GM12878 (cell line): ENCODE data around the gene ZNF396. TPM values are rescaled to one million over a fixed set of nuclear protein-coding genes. Genes with fewer than 3 reads are reported as not detected.

Source experiments
- BMI1 ChIP-seq: fragments of 450-650 bp; IDR thresholded peaks from 2 replicates; pipeline ENCODE4 v1.6.1; 2016; ENCODE audit warnings: mild to moderate bottlenecking, moderate library complexity, borderline replicate concordance
- CBFB ChIP-seq: IDR thresholded peaks from 2 replicates; pipeline ENCODE4 v1.6.1; 2016; ENCODE audit warnings: antibody characterized with exemption, low read depth
- CHD1 ChIP-seq: IDR thresholded peaks from 2 replicates; pipeline ENCODE4 v1.6.1; 2012; ENCODE audit warnings: low read depth, low read length, improper control_type of control experiment
- CREM ChIP-seq: IDR thresholded peaks from 2 replicates; pipeline ENCODE4 v1.6.1; 2014; ENCODE audit warnings: antibody characterized with exemption, low read depth
- EZH2 ChIP-seq: IDR thresholded peaks from 2 replicates; pipeline ENCODE4 v1.6.1; 2012; ENCODE audit warnings: low read depth, mild to moderate bottlenecking, control low read depth, inconsistent platforms, low read length, borderline replicate concordance; ENCODE audit not compliant: control insufficient read depth
- FOS ChIP-seq: IDR thresholded peaks from 3 replicates; pipeline ENCODE4 v1.6.1; 2011; ENCODE audit warnings: borderline replicate concordance; ENCODE audit not compliant: insufficient read length; ENCODE audit errors: extremely low read depth
- FOXK2 ChIP-seq: fragments of 450-650 bp; IDR thresholded peaks from 2 replicates; pipeline ENCODE4 v1.6.1; 2017; ENCODE audit warnings: mild to moderate bottlenecking, moderate library complexity
- GATAD2B ChIP-seq: fragments of 450-650 bp; conservative IDR thresholded peaks from 2 replicates; pipeline ENCODE4 v1.6.1; 2017; ENCODE audit warnings: low read depth, mild to moderate bottlenecking, moderate library complexity
- RAD51 ChIP-seq: fragments of 450-650 bp; IDR thresholded peaks from 2 replicates; pipeline ENCODE4 v1.6.1; 2016; ENCODE audit warnings: moderate library complexity, mild to moderate bottlenecking, inconsistent platforms
- SIN3A ChIP-seq: IDR thresholded peaks from 2 replicates; pipeline ENCODE4 v1.6.1; 2012; ENCODE audit warnings: low read depth, low read length, improper control_type of control experiment
- SIX5 ChIP-seq: IDR thresholded peaks from 2 replicates; pipeline ENCODE4 v1.6.1; 2011; ENCODE audit warnings: mild to moderate bottlenecking, low read depth, low read length, moderate library complexity; ENCODE audit not compliant: severe bottlenecking
- SMC3 ChIP-seq: IDR thresholded peaks from 2 replicates; pipeline ENCODE4 v1.6.1; 2011; ENCODE audit warnings: low read length, improper control_type of control experiment, borderline replicate concordance
- SRF ChIP-seq, 2 experiments: IDR thresholded peaks; 2 replicates each; pipeline ENCODE4 v1.6.1; 2011; ENCODE audit warnings: low read depth in 2 of 2, low read length in 2 of 2, mild to moderate bottlenecking in 1 of 2, moderate library complexity in 1 of 2
- TAF1 ChIP-seq: IDR thresholded peaks from 2 replicates; pipeline ENCODE4 v1.6.1; 2011; ENCODE audit warnings: mild to moderate bottlenecking, low read depth, low read length, borderline replicate concordance
- TCF12 ChIP-seq: IDR thresholded peaks from 2 replicates; pipeline ENCODE4 v1.6.1; 2011; ENCODE audit warnings: low read depth, mild to moderate bottlenecking, low read length
- TCF3 ChIP-seq: IDR thresholded peaks from 2 replicates; pipeline ENCODE4 v1.6.1; 2012; ENCODE audit warnings: low read depth, mild to moderate bottlenecking, low read length, borderline replicate concordance; ENCODE audit not compliant: insufficient read depth
- TCF7 ChIP-seq: IDR thresholded peaks from 2 replicates; pipeline ENCODE4 v1.6.1; 2014; ENCODE audit warnings: antibody characterized with exemption, borderline replicate concordance
- WRNIP1 ChIP-seq: IDR thresholded peaks from 2 replicates; pipeline ENCODE4 v1.6.1; 2011; ENCODE audit warnings: low read depth, low read length, improper control_type of control experiment, borderline replicate concordance
- YY1 ChIP-seq: IDR thresholded peaks from 2 replicates; pipeline ENCODE4 v1.6.1; 2011; ENCODE audit warnings: low read depth, mild to moderate bottlenecking, low read length
- ZNF24 ChIP-seq: fragments of 450-650 bp; IDR thresholded peaks from 2 replicates; pipeline ENCODE4 v1.6.1; 2017; ENCODE audit warnings: antibody characterized with exemption, mild to moderate bottlenecking
- ZNF384 ChIP-seq: IDR thresholded peaks from 2 replicates; pipeline ENCODE4 v1.6.1; 2012; ENCODE audit warnings: low read depth, mild to moderate bottlenecking, low read length, improper control_type of control experiment, borderline replicate concordance
- ZNF622 ChIP-seq: fragments of 450-650 bp; IDR thresholded peaks from 2 replicates; pipeline ENCODE4 v1.6.1; 2017; ENCODE audit warnings: mild to moderate bottlenecking, inconsistent platforms
- polyA plus RNA-seq, 11 experiments: library from polyadenylated mRNA; depleted of rRNA in 4 of 11; unstranded in 6 of 11; stranded (reverse) in 5 of 11; fragments of >200 nt; fragmentation: Nextera tagmentation in 4 of 11; fragmentation: Illumina TruSeq in 1 of 11; extraction: Ambion mirVana in 4 of 11; extraction: Trizol in 1 of 11; gene quantifications; 1 replicate in 1 of 11; 2 replicates in 10 of 11; pipeline versions ENCODE4 v1.2.1 to v1.2.3, GENCODE V29; 2011 to 2016; ENCODE audit warnings: inconsistent platforms in 2 of 11, missing spikeins in 2 of 11, low read depth in 1 of 11
- total RNA-seq, 4 experiments: library from RNA; depleted of rRNA in 3 of 4; stranded (reverse); fragments of >200 nt in 3 of 4; fragmentation: Illumina TruSeq in 1 of 4; extraction: Trizol in 1 of 4; gene quantifications; 2 replicates each; pipeline versions ENCODE4 v1.2.1 to v1.2.3, GENCODE V29; 2013 to 2021
- TF ChIP-seq, protein P1 (sequence below): IDR thresholded peaks from 2 replicates; pipeline ENCODE4 v1.6.1; 2011; ENCODE audit warnings: low read depth, low read length, improper control_type of control experiment, borderline replicate concordance
- TF ChIP-seq, protein P2 (sequence below): fragments of 450-650 bp; IDR thresholded peaks from 2 replicates; pipeline ENCODE4 v1.6.1; 2018; ENCODE audit warnings: borderline replicate concordance, mild to moderate bottlenecking; ENCODE audit not compliant: partially characterized antibody
- TF ChIP-seq, protein P3 (sequence below): IDR thresholded peaks from 2 replicates; pipeline ENCODE4 v1.6.1; 2011; ENCODE audit warnings: low read depth, mild to moderate bottlenecking, low read length, moderate library complexity, borderline replicate concordance; ENCODE audit errors: extremely low read depth
- TF ChIP-seq, protein P4 (sequence below): fragments of 450-650 bp; formaldehyde crosslinking; IDR thresholded peaks from 2 replicates; pipeline ENCODE4 v1.4.0; 2022; ENCODE audit warnings: mild to moderate bottlenecking, moderate library complexity

ZNF396 gene
- total and polyA plus RNA-seq, 10 of the 15 experiments (the other 5 are each of a cell fraction or from before 2014, with no cell fraction given), result 0.14 to 0.79 (median 0.47) TPM

DNA sequence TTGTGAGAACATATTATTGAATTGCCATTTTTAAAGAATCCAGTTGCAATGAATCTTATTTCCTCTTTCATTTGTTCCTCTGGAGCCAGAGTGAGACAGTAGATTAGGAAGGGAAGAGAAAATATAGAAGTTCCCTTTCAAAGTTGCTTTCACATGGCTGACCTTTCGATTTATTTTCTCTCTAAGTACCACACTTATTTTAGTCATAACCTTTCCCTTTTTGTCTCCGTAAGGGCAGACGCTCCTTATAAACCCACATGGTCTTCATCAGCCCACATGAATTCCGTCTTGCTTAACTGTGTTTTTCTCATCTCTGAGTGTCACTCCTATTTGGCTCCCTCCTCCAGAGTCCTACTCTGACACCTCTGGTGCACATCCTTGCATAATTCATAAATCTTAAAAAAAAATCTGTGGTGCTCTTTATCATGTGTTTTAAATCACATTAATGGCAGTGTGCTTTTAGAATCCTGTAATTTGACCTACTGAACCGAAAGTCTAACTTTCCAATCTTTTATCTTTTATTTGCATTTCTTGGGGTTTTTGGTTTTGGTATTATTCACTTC, 38.5 kb upstream of the ZNF396 start (continued):
- TF ChIP-seq BMI1, result no peak
- TF ChIP-seq SMC3, result no peak
- TF ChIP-seq SIX5, result no peak
- no peak for TF ChIP-seq TCF3
- TF ChIP-seq, protein P1, sequence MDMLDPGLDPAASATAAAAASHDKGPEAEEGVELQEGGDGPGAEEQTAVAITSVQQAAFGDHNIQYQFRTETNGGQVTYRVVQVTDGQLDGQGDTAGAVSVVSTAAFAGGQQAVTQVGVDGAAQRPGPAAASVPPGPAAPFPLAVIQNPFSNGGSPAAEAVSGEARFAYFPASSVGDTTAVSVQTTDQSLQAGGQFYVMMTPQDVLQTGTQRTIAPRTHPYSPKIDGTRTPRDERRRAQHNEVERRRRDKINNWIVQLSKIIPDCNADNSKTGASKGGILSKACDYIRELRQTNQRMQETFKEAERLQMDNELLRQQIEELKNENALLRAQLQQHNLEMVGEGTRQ, result no peak
- TF ChIP-seq CBFB, result 0 out of 2 replicates have a peak, but pooled peaks have one; percentile 39
- TF ChIP-seq CREM, result no peak
- no peak for TF ChIP-seq CHD1
- peak; percentile 70 for TF ChIP-seq ZNF24
- TF ChIP-seq TCF7, result peak; percentile 31; the same call in 1 of the 2 replicates
- no peak for TF ChIP-seq GATAD2B
- TF ChIP-seq, protein P2, sequence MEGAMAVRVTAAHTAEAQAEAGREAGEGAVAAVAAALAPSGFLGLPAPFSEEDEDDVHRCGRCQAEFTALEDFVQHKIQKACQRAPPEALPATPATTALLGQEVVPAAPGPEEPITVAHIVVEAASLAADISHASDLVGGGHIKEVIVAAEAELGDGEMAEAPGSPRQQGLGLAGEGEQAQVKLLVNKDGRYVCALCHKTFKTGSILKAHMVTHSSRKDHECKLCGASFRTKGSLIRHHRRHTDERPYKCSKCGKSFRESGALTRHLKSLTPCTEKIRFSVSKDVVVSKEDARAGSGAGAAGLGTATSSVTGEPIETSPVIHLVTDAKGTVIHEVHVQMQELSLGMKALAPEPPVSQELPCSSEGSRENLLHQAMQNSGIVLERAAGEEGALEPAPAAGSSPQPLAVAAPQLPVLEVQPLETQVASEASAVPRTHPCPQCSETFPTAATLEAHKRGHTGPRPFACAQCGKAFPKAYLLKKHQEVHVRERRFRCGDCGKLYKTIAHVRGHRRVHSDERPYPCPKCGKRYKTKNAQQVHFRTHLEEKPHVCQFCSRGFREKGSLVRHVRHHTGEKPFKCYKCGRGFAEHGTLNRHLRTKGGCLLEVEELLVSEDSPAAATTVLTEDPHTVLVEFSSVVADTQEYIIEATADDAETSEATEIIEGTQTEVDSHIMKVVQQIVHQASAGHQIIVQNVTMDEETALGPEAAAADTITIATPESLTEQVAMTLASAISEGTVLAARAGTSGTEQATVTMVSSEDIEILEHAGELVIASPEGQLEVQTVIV, result no peak
- TF ChIP-seq, protein P3, sequence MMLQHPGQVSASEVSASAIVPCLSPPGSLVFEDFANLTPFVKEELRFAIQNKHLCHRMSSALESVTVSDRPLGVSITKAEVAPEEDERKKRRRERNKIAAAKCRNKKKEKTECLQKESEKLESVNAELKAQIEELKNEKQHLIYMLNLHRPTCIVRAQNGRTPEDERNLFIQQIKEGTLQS, result no peak
- TF ChIP-seq, protein P4, sequence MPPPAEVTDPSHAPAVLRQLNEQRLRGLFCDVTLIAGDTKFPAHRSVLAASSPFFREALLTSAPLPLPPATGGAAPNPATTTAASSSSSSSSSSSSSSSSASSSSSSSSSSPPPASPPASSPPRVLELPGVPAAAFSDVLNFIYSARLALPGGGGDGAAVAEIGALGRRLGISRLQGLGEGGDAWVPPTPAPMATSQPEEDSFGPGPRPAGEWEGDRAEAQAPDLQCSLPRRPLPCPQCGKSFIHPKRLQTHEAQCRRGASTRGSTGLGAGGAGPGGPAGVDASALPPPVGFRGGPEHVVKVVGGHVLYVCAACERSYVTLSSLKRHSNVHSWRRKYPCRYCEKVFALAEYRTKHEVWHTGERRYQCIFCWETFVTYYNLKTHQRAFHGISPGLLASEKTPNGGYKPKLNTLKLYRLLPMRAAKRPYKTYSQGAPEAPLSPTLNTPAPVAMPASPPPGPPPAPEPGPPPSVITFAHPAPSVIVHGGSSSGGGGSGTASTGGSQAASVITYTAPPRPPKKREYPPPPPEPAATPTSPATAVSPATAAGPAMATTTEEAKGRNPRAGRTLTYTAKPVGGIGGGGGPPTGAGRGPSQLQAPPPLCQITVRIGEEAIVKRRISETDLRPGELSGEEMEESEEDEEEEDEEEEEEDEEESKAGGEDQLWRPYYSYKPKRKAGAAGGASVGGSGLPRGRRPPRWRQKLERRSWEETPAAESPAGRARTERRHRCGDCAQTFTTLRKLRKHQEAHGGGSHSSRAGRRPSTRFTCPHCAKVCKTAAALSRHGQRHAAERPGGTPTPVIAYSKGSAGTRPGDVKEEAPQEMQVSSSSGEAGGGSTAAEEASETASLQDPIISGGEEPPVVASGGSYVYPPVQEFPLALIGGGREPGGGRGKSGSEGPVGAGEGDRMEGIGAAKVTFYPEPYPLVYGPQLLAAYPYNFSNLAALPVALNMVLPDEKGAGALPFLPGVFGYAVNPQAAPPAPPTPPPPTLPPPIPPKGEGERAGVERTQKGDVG (CRISPR knock-in tag), result no peak
- no peak for TF ChIP-seq FOXK2
- no peak for TF ChIP-seq RAD51
- no peak for TF ChIP-seq FOS
- TF ChIP-seq EZH2, result no peak
- TF ChIP-seq TAF1, result no peak
- 0 out of 2 replicates have a peak, but pooled peaks have one; percentile 17 for TF ChIP-seq ZNF384
- TF ChIP-seq YY1, result 0 out of 2 replicates have a peak, but pooled peaks have one; percentile 4
- no peak for TF ChIP-seq SIN3A
- no peak for TF ChIP-seq WRNIP1
- no peak for TF ChIP-seq ZNF622
- no peak for TF ChIP-seq SRF (IDR thresholded peaks at IDR 0.05; ENCODE audit: low read depth in 2 of 2, low read length in 2 of 2)
- TF ChIP-seq TCF12, result no peak
